RWPE1 (cell line): Measurements from ENCODE around the gene KCNMA1.

Experiments
- CTCF ChIA-PET: fragments of 350-600 bp; sonication (Branson Sonifier 250); formaldehyde crosslinking; extraction: SDS; loops from one replicate; lab custom pipeline; 2021; lab: Yijun Ruan, JAX
- POLR2A ChIA-PET: fragments of 400-600 bp; formaldehyde crosslinking; extraction: SDS; loops from one replicate; lab custom pipeline; 2020; ENCODE audit warnings: antibody characterized with exemption; ENCODE audit not compliant: low non-redundant PET; lab: Yijun Ruan, JAX
- DNase-seq: peaks from one replicate; pipeline ENCODE4 v3.0.0; 2012; ENCODE audit warnings: low spot score
- H3K27ac ChIP-seq: fragments of 450-650 bp; 2 replicates; pipeline ENCODE4 v1.5.1; 2017
- CTCF ChIP-seq: fragments of 450-650 bp; conservative IDR thresholded peaks from 2 replicates; pipeline ENCODE4 v1.5.1; 2017; ENCODE audit warnings: low read depth, mild to moderate bottlenecking

KCNMA1 gene

GRCh38 chr10:76950354-76950753, 687.3 kb downstream of the KCNMA1 start:
- ChIA-PET CTCF (no interaction called here), POLR2A (interaction anchor here (0.6 kb wide), 1 partner anchor 27 kb away, joined by 3 read pairs; no protein-coding TSS in a partner anchor)

GRCh38 chr10:76946270-76946669, 691.3 kb downstream of the KCNMA1 start:
- TF ChIP-seq CTCF = no peak
- DNase-seq = no peak
- H3K27ac ChIP-seq = no peak overlapping the region
- ChIA-PET POLR2A (no interaction called here), CTCF (no interaction called here)

More at GRCh38 chr10:76950354-76950753, 687.3 kb downstream of the KCNMA1 start:
- TF ChIP-seq CTCF = no peak
- no peak overlapping the region for H3K27ac ChIP-seq
- no peak for DNase-seq

- CTCF ChIA-PET = interaction anchor here (0.7 kb wide), 1 partner anchor 766 kb away, joined by 3 read pairs; no protein-coding TSS in a partner anchor
- no peak overlapping the region for H3K27ac ChIP-seq
- POLR2A ChIA-PET = no interaction called here
- no peak for DNase-seq
- no peak for TF ChIP-seq CTCF
Observed at GRCh38 chr10:76945166-76945565, 692.4 kb downstream of the KCNMA1 start.

GRCh38 chr10:76944640-76945039, 693.0 kb downstream of the KCNMA1 start:
- CTCF ChIA-PET = interaction anchor here (0.7 kb wide), 1 partner anchor 766 kb away, joined by 3 read pairs; no protein-coding TSS in a partner anchor
- TF ChIP-seq CTCF = no peak
- no peak for DNase-seq
- POLR2A ChIA-PET = no interaction called here
- H3K27ac ChIP-seq = no peak overlapping the region

- ChIA-PET POLR2A (no interaction called here), CTCF (interaction anchor here (0.6 to 1.3 kb wide), 3 partner anchors 8 to 64 kb away, joined by 3 to 4 read pairs (median 3); no protein-coding TSS in a partner anchor)
- DNase-seq = no peak
Observed at GRCh38 chr10:76942628-76943416, 694.8 kb downstream of the KCNMA1 start.

More at GRCh38 chr10:76942628-76943416, 694.8 kb downstream of the KCNMA1 start:
- TF ChIP-seq CTCF = no peak
- H3K27ac ChIP-seq = no peak overlapping the region
